Prostate gland (tissue), 2 donors: ENCODE measurements around the gene ERVMER34-1. TPM values are rescaled to one million over a fixed set of nuclear protein-coding genes. Genes with fewer than 3 reads are reported as not detected.
A peak's percentile ranks its signal among the peaks of the same experiment; 100 is the strongest.

Experiments
- DNase-seq: peaks from one replicate; pipeline ENCODE4 v3.0.0-alpha.2; 2019; ENCODE audit warnings: low spot score
- H3K27ac ChIP-seq, 2 donors: fragments of 200-600 bp; sonication (generic); 2 replicates each; pipeline ENCODE4 v1.5.1; 2017 to 2019
- H3K27me3 ChIP-seq: fragments of 200-600 bp; sonication (generic); replicated peaks from 2 replicates; pipeline ENCODE4 v1.5.1; 2019; ENCODE audit not compliant: insufficient read depth
- H3K36me3 ChIP-seq, 2 donors: fragments of 200-600 bp; sonication (generic); 1 replicate in 1 of 2; 2 replicates in 1 of 2; pipeline versions ENCODE4 v1.5.1 to v1.8.1; 2017 to 2019
- H3K4me1 ChIP-seq: fragments of 200-600 bp; sonication (generic); replicated peaks from 2 replicates; pipeline ENCODE4 v1.5.1; 2019
- H3K4me3 ChIP-seq, 2 donors: fragments of 200-600 bp; sonication (generic); 2 replicates each; pipeline ENCODE4 v1.5.1; 2017 to 2019
- H3K9me3 ChIP-seq: fragments of 200-600 bp; sonication (generic); 2 replicates; pipeline ENCODE4 v1.5.1; 2017
- CTCF ChIP-seq, 4 experiments: fragments of 200-600 bp in 2 of 4; fragments of 450-650 bp in 2 of 4; sonication (generic) in 2 of 4; IDR thresholded peaks; 1 replicate in 3 of 4; 2 replicates in 1 of 4; pipeline ENCODE4 v1.5.1; 2016 to 2019; ENCODE audit warnings: antibody characterized with exemption in 4 of 4, mild to moderate bottlenecking in 2 of 4, moderate library complexity in 2 of 4
- POLR2A ChIP-seq: fragments of 450-650 bp; IDR thresholded peaks from one replicate; pipeline ENCODE4 v1.6.1; 2016; ENCODE audit warnings: antibody characterized with exemption, mild to moderate bottlenecking
- POLR2AphosphoS5 ChIP-seq: sonication (generic); formaldehyde crosslinking; IDR thresholded peaks from one replicate; pipeline ENCODE4 v1.6.1; 2017; ENCODE audit warnings: antibody characterized with exemption
- WGBS: methylation state at CpG from one replicate; pipeline ENCODE4 v1.1.5; 2018; 5-methylcytosine and 5-hydroxymethylcytosine counted together
- intact Hi-C: fragments of 100-400 bp; cut with DNase I; formaldehyde crosslinking; loops from one replicate; pipeline ENCODE4 v1.14.2; 2022
- total RNA-seq, 2 donors: library from RNA; depleted of rRNA; stranded (reverse); fragments of >200 nt; gene quantifications; one replicate each; pipeline ENCODE4 v1.1.0, GENCODE V29; 2016

The ERVMER34-1 gene
- total RNA-seq, 2 donors from 2014 or later, result 1.2 to 1.4 TPM

- TF ChIP-seq POLR2AphosphoS5 (no peak), CTCF (IDR thresholded peaks at IDR 0.05) (no peak), POLR2A (no peak)
- peak overlapping the region in 1 of 2 donors; percentile 88 for H3K4me3 ChIP-seq
- H3K36me3 ChIP-seq, result no peaks in the 10 kb centered on the region
- 18% methylated on average over 15 of the region's 15 CpGs for WGBS
- no peaks in the 10 kb centered on the region for H3K27me3 ChIP-seq
- peaks cover 2% of the 10 kb centered on the region for H3K4me1 ChIP-seq
- H3K27ac ChIP-seq, result peak overlapping the region in 1 of 2 donors; percentile 91
- no peak for DNase-seq
- H3K9me3 ChIP-seq, result no peaks in the 10 kb centered on the region
- intact Hi-C loops, result loop anchor here (5.0 kb wide), 1 partner anchor 55 kb away; the partner anchor contains the start of gene USP46
Observed at GRCh38 chr4:52711834-52712250, 39.4 kb downstream of the ERVMER34-1 start.

GRCh38 chr4:52711272-52711671 lies 40.0 kb downstream of the ERVMER34-1 start:
- 25% methylated on average over 1 of the region's 1 CpG for whole genome bisulfite sequencing
- Histone ChIP-seq H3K27ac (no peak overlapping the region), H3K9me3 (no peaks in the 10 kb centered on the region), H3K4me1 (peaks cover under 1% of the 10 kb centered on the region), H3K36me3 (no peaks in the 10 kb centered on the region), H3K27me3 (no peaks in the 10 kb centered on the region), H3K4me3 (no peak overlapping the region)
- TF ChIP-seq POLR2A, result no peak
- no peak for TF ChIP-seq POLR2AphosphoS5
- TF ChIP-seq CTCF (IDR thresholded peaks at IDR 0.05), result no peak
- DNase-seq, result no peak
- intact Hi-C loops, result loop anchor here (5.0 kb wide), 1 partner anchor 54 kb away; the partner anchor contains the start of gene USP46

GRCh38 chr4:52709155-52709554 lies 42.1 kb downstream of the ERVMER34-1 start:
- Histone ChIP-seq H3K9me3 (no peaks in the 10 kb centered on the region), H3K36me3 (no peaks in the 10 kb centered on the region), H3K4me1 (no peaks in the 10 kb centered on the region), H3K4me3 (no peak overlapping the region), H3K27me3 (no peaks in the 10 kb centered on the region), H3K27ac (no peak overlapping the region)
- intact Hi-C loops, result no loop called here
- TF ChIP-seq POLR2AphosphoS5 (no peak), POLR2A (no peak), CTCF (IDR thresholded peaks at IDR 0.05) (no peak)
- DNase-seq, result no peak

GRCh38 chr4:52704661-52705060 lies 46.6 kb downstream of the ERVMER34-1 start:
- DNase-seq, result no peak
- Histone ChIP-seq H3K36me3 (no peaks in the 10 kb centered on the region), H3K27me3 (no peaks in the 10 kb centered on the region), H3K4me1 (no peaks in the 10 kb centered on the region), H3K9me3 (no peaks in the 10 kb centered on the region), H3K27ac (no peak overlapping the region), H3K4me3 (no peak overlapping the region)
- 73% methylated on average over 3 of the region's 3 CpGs for WGBS
- intact Hi-C loops, result no loop called here
- TF ChIP-seq POLR2A, result no peak
- TF ChIP-seq CTCF (IDR thresholded peaks at IDR 0.05), result no peak
- no peak for TF ChIP-seq POLR2AphosphoS5

- Histone ChIP-seq H3K27me3 (no peaks in the 10 kb centered on the region), H3K27ac (no peak overlapping the region), H3K4me3 (no peak overlapping the region), H3K36me3 (no peaks in the 10 kb centered on the region), H3K9me3 (no peaks in the 10 kb centered on the region), H3K4me1 (no peaks in the 10 kb centered on the region)
- no peak for DNase-seq
- no peak for TF ChIP-seq POLR2AphosphoS5
- TF ChIP-seq CTCF (IDR thresholded peaks at IDR 0.05), result no peak
- TF ChIP-seq POLR2A, result no peak
- 50% methylated on average over 1 of the region's 1 CpG for WGBS
- intact Hi-C loops, result no loop called here
Observed at GRCh38 chr4:52704133-52704532, 47.1 kb downstream of the ERVMER34-1 start.
